GM18505 (cell line): Measurements from ENCODE around the gene TMEM259.

Experiments
- ATAC-seq: cut with Tn5 transposase; IDR thresholded peaks from one replicate; pipeline ENCODE4 v1.9.1; 2021; ENCODE audit not compliant: unreplicated experiment
- POLR2A ChIP-seq: IDR thresholded peaks from 4 replicates; pipeline ENCODE4 v1.6.1; 2011; ENCODE audit warnings: borderline replicate concordance; ENCODE audit not compliant: insufficient read depth, insufficient read length; ENCODE audit errors: extremely low read depth

The TMEM259 gene

DNA sequence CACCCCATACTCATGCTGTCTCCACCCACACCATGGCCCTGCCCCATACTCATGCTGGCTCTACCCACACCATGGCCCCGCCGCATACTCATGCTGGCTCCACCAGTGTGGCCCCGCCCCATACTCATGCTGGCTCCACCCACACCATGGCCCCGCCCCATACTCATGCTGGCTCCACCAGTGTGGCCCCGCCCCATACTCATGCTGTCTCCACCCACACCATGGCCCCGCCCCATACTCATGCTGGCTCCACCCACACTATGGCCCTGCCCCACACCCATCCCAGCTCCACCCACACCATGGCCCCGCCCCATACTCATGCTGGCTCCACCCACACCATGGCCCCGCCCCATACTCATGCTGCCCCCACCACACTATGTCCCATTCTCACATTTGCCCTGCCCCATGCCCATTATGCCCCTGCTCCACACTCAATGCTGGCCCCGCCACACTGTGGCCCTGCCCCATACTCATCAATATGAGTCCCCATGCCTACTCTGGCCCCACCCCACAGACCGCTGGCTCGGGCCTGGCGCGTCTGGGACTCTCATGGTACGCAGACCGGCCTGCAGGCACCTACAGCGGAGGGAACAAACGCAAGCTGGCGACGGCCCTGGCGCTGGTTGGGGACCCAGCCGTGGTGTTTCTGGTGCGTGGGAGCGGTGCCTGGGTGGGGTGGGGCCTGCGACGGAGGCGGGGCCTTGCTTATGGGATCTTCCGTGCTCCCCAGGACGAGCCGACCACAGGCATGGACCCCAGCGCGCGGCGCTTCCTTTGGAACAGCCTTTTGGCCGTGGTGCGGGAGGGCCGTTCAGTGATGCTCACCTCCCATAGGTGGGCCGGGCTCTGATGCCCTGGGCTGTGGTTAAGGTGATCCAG, 42.3 kb upstream of the TMEM259 start:
- ATAC-seq, result no peak
- TF ChIP-seq POLR2A, result no peak

DNA sequence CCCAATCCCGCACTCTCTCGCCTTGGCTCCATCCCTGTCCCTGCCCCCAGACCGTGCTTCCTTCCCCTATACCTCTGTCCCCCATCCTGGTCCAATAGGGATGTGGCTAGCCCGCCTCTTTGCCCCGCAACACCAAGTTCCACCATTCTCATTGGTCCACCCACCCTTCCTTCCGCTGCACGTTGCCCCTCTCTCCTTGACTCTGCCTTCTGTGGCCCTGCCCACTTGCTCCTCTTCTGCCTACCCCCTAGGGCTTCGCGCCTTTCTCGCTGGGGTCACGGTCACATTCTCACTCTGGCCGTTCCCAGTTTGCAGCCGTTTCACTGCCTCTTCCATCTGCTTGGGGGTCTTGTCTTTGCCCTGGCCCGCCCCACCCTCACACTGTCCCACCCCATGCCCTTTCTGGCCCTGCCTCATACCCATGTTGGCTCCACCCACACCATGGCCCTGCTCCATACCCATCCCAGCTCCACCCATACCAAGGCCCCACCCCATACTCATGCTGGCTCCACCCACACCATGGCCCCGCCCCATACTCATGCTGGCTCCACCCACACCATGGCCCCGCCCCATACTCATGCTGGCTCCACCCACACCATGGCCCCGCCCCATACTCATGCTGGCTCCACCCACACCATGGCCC, 41.6 kb upstream of the TMEM259 start:
- TF ChIP-seq POLR2A, result no peak
- no peak for ATAC-seq

DNA sequence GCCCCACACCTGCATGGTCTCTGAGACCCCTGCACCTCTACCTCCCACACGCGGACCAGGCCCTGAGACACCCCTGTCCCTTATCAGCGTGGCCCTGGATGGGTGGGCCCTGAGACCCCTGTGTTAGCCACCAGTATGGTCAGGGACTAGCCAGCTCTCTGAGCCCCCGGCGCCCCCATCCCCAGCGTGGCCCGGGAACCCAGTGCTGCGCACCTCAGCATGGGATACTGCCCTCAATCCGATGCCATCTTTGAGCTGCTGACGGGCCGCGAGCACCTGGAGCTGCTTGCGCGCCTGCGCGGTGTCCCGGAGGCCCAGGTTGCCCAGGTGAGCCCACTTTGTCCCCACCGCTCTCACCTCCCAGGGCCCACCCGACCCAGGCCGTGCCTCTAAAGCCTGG, 41.1 kb upstream of the TMEM259 start:
- ATAC-seq, result no peak
- no peak for TF ChIP-seq POLR2A

DNA sequence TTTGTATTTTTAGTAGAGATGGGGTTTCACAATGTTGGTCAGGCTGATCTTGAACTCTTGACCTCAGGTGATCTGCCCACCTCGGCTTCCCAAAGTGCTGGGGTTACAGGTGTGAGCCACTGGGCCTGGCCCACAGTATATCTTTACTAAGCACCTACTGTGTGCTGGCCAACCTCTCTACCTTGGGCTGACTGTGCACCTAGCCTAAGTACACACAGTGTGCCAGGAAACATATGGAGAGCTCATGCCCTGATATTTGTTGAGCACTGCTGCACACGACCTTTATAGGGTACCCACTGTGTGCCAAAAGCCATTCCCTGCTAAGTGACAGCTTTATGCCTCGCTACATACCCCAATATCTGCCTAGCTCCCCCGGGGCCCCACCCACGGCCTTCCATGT, 39.8 kb upstream of the TMEM259 start:
- no peak for ATAC-seq
- TF ChIP-seq POLR2A, result no peak

DNA sequence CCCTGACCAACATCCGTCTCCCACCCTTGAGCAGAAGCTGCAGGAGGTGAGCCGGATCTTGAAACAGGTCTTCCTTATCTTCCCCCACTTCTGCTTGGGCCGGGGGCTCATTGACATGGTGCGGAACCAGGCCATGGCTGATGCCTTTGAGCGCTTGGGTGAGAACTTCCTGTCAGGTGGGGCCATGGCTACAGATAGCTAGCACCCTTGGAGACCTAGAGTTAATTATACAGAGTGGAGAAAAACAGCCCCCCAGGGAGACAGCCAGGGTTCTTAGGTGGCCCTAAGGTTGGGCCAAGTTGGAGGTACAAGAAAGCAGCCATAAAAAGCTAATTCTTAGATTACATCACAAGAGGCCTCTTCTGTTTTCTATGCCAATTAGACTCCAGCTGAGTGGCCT, 37.2 kb upstream of the TMEM259 start:
- no peak for TF ChIP-seq POLR2A
- no peak for ATAC-seq

DNA sequence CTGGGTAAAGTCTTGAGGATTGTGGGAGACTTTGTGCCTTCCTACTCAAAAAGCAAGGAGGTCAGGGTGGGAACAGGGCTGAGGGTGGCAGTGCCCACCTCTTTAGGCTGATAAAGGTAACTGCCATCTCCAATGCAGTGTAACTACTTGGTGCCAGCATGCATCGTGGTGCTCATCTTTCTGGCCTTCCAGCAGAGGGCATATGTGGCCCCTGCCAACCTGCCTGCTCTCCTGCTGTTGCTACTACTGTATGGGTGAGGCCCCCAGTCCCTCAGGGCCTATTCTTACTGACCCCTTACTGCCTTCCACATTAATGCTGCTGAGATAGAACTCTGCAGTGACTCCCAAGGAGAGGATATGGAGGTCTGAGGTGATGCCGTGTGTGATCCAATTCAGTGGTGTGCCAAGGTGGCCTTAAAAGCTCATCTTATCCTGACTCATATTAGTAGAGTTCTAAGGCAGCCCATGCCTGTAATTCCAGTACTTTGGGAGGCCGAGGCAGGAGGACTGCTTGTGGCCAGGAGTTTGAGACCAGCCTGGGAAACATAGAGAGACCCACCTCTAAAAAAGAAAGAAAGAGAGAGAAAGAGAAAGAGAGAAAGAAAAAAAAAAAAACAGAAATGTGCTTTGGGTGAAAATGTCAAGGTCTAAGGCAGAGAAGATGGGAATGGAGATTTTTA, 36.4 kb upstream of the TMEM259 start:
- no peak for ATAC-seq
- no peak for TF ChIP-seq POLR2A

DNA sequence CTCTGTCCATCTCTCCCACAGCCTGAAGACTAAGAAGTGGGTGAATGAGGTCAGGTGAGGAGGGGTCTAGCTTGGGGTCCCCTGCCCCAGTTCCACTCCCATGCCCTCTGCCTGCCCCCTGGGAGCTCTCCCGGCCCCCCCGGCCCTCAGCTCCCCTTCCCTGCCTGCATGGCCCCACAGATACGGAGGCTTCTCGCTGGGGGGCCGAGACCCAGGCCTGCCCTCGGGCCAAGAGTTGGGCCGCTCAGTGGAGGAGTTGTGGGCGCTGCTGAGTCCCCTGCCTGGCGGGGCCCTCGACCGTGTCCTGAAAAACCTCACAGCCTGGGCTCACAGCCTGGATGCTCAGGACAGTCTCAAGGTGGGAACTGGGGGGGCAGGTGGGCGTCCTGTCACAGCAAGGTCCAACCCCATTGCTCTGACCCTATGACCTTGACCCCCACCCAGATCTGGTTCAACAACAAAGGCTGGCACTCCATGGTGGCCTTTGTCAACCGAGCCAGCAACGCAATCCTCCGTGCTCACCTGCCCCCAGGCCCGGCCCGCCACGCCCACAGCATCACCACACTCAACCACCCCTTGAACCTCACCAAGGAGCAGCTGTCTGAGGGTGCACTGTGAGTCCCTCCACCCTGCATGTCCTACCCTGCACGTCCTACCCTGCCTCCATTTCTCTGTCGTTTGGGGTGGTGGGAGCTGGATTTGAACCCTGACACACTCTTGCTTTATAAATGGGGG, 35.1 kb upstream of the TMEM259 start:
- TF ChIP-seq POLR2A, result no peak
- ATAC-seq, result no peak

DNA sequence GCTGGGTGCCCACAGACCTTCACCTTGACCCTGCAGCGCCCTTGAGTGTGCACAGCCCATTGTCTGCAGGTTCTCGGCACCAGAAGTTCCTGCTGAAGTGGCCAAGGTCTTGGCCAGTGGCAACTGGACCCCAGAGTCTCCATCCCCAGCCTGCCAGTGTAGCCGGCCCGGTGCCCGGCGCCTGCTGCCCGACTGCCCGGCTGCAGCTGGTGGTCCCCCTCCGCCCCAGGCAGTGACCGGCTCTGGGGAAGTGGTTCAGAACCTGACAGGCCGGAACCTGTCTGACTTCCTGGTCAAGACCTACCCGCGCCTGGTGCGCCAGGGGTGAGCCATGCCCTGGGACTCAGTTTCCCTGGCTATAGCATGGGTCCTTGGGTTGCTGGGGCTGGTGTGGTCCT, 34.1 kb upstream of the TMEM259 start:
- no peak for ATAC-seq
- no peak for TF ChIP-seq POLR2A

DNA sequence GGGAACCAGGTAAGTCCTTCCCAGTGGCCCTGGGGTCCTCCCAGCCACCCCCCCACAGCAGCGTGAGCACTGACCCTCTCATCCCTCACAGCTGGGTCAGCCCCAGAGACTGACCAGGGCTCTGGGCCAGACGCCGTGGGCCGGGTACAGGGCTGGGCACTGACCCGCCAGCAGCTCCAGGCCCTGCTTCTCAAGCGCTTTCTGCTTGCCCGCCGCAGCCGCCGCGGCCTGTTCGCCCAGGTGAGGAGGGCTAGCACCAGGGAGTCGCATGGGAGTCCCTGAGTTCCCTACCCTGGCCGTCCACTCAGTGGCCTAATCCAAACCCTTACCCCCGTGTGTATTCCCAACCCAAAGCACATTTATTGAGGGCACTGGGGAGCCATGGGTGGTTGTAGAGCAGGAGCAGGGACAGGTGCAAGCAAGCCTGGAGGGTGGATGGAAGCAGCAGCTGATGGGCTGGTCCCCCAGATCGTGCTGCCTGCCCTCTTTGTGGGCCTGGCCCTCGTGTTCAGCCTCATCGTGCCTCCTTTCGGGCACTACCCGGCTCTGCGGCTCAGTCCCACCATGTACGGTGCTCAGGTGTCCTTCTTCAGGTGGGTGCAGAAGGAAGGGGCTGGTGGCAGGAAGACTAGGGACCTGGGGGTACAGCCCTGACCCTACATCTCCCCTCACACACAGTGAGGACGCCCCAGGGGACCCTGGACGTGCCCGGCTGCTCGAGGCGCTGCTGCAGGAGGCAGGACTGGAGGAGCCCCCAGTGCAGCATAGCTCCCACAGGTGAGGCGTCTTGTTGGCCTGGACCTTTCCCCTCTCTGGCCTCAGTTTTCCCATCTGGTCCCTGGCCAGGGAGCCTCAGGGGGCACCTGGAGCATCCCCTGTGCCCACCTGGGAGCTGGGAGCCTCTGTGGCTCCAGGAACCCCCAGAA, 33.4 kb upstream of the TMEM259 start:
- no peak for ATAC-seq
- TF ChIP-seq POLR2A, result no peak

DNA sequence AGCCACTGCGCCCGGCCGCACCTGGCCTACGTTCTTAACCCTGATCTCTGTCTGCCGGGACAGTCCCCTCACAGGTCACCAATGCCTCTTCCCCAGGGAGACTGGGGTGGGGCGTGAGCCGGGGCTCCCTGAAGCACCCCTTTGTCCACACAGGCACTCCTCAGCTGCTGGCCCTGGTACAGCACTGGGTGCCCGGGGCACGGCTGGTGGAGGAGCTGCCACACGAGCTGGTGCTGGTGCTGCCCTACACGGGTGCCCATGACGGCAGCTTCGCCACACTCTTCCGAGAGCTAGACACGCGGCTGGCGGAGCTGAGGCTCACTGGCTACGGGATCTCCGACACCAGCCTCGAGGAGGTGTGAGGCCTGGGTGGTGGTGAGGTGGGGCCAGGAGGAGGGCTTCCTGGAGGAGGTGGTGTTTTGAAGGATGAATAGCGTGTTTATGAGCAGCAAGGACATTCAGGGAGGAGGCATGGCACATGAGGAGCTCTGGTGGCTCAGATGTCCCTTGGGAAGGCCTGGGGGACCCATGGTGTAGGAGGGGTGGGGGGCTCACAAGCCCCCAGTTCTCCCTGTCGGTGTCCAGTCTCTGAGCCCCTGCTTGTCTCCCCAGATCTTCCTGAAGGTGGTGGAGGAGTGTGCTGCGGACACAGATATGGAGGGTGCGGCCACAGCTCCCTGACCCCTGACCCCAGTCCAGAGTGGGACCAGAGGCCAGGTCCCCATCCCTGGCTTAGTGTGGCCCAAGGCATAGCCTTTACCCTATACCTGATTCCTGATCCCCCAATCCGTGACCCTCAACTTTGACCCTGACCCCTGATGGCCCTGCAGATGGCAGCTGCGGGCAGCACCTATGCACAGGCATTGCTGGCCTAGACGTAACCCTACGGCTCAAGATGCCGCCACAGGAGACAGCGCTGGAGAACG, 32.5 kb upstream of the TMEM259 start:
- no peak for TF ChIP-seq POLR2A
- no peak for ATAC-seq

DNA sequence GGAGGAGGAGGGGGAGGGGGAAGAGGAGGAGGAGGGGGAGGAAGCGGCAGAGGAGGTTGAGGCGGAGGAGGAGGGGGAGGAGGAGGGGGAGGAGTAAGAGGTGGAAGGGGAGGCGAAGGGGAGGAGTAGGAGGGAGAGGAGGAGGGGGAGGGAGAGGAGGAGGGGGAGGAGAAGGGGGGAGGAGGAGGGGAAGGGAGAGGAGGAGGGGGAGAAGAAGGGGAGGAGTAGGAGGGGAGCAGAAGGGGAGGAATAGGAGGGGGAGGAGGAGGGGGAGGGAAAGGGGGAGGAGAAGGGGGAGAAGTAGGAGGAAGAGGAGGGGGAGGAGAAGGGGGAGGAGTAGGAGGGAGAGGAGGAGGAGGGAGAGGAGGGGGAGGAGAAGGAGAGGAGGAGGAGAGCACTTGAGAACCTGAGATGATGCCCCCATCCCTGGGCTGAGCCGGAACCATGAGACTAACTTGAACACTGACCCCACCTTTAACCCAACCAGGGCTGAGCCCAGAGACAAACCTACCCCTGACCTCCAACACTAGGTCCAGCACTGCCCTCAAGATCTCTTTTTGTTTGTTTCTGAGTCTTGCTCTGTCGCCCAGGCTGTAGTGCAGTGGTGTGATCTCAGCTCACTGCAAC, 31.5 kb upstream of the TMEM259 start:
- no peak for TF ChIP-seq POLR2A
- ATAC-seq, result no peak
